Motor neuron (in vitro differentiated cells): ENCODE data around the gene PNKP. TPM values are rescaled to one million over a fixed set of nuclear protein-coding genes. Genes with fewer than 3 reads are reported as not detected.

Experiments
- ATAC-seq, 8 experiments: fragments of 200-7000 bp; cut with Tn5 transposase; replicated peaks in 6 of 8; 2 replicates each; pipeline ENCODE4 v1.8.0; 2021; ENCODE audit warnings: mild to moderate bottlenecking in 8 of 8, moderate library complexity in 8 of 8
- H3K27ac ChIP-seq, 2 donors: fragments of 250-450 bp; sonication (Bioruptor Pico); 2 replicates each; pipeline ENCODE4 v1.9.0; 2021; ENCODE audit warnings: antibody characterized with exemption in 2 of 2, mild to moderate bottlenecking in 2 of 2, moderate library complexity in 1 of 2
- H3K4me1 ChIP-seq, 2 donors: fragments of 250-450 bp; sonication (Bioruptor Pico); replicated peaks in 1 of 2; 2 replicates each; pipeline ENCODE4 v1.6.1; 2021; ENCODE audit warnings: antibody characterized with exemption in 2 of 2, mild to moderate bottlenecking in 2 of 2, moderate library complexity in 1 of 2
- H3K4me3 ChIP-seq, 5 donors: fragments of 250-450 bp; sonication (Bioruptor Pico); 2 replicates each; pipeline ENCODE4 v1.9.0; 2021; ENCODE audit warnings: antibody characterized with exemption in 5 of 5, mild to moderate bottlenecking in 5 of 5, moderate library complexity in 4 of 5
- WGBS, 10 experiments: fragments of 450-650 bp; shearing (Covaris generic); methylation state at CpG; one replicate each; pipeline ENCODE4 v1.0.0; 2022; 5-methylcytosine and 5-hydroxymethylcytosine counted together
- in situ Hi-C, 9 experiments: fragments of 400-800 bp; cut with MboI; loops; one replicate each; pipeline ENCODE4 v1.15.0; 2021; ENCODE audit warnings: low sequenced_read_pairs in 9 of 9, low pct_unique_long_range_greater_than_20kb in 2 of 9; ENCODE audit not compliant: unreplicated experiment in 9 of 9
- total RNA-seq, 8 experiments: library from RNA; unstranded; fragments of 300-600 nt; gene quantifications; 2 replicates each; pipeline versions ENCODE4 v1.2.3 to v1.2.4, GENCODE V29; 2022

The PNKP gene
- total RNA-seq, 8 experiments from 2014 or later: 22.8 to 85.2 (median 29.9) TPM

- in situ Hi-C loops: no loop called here
- no peak overlapping the region for H3K27ac ChIP-seq
- no peak overlapping the region for H3K4me3 ChIP-seq
- H3K4me1 ChIP-seq: no peaks in the 10 kb centered on the region
- peak in 1 of 8 experiments; percentile 18 for ATAC-seq
- 80 to 100% (median 90%) methylated on average over 1 to 10 of the region's 11 CpGs; no CpG with 5 or more reads in 2 of the 10 experiments for WGBS, 10 experiments
Measured at GRCh38 chr19:49840321-49840720, 27.1 kb downstream of the PNKP start.

GRCh38 chr19:49839713-49840112 is 27.7 kb downstream of the PNKP start:
- WGBS, 10 experiments: 65 to 98% (median 91%) methylated on average over 2 to 10 of the region's 11 CpGs; no CpG with 5 or more reads in 1 of the 10 experiments
- Histone ChIP-seq H3K27ac (no peak overlapping the region), H3K4me1 (no peaks in the 10 kb centered on the region), H3K4me3 (no peak overlapping the region)
- ATAC-seq: no peak
- in situ Hi-C loops: no loop called here

DNA sequence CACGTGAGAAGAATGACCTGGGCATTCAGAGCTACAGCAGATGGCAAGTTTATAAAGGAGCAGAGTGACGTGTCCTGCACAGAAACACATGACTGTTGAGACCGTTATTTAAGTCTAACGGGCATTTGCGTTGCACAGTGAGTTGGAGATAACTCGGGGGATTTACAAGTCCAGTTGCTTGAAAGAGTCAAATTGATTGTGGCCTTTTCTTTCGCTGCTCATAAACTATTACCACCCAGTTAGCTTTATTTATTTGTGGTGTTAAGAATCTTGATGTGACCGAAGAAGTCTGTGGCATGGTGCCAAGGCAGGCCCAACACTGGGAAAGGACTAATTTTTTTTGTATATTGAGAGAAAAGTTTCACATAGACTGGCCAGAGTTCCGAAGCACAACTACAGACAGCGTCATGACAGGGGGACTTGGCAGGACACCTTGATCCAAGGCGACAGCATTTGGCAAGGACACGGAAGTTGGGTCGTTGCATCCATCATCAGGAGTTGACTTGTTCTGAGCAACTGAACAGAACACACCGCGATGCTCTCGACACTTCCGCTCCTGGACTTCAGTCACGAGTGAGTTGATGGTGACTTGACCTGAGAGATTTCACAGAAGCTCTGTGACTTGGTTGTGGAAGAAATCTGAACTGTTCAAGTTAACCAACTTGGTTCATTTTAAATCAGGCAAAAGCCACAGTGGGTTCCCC is 28.3 kb downstream of the PNKP start:
- Histone ChIP-seq H3K4me1 (no peaks in the 10 kb centered on the region), H3K4me3 (no peak overlapping the region), H3K27ac (no peak overlapping the region)
- 83 to 99% (median 95%) methylated on average over 1 to 18 of the region's 18 CpGs; no CpG with 5 or more reads in 1 of the 10 experiments for whole genome bisulfite sequencing, 10 experiments
- in situ Hi-C loops: no loop called here
- no peak for ATAC-seq

GRCh38 chr19:49837425-49837824 is 30.0 kb downstream of the PNKP start:
- 84 to 100% (median 100%) methylated on average over 1 to 3 of the region's 9 CpGs; no CpG with 5 or more reads in 6 of the 10 experiments for WGBS, 10 experiments
- Histone ChIP-seq H3K27ac (no peak overlapping the region), H3K4me1 (no peaks in the 10 kb centered on the region), H3K4me3 (no peak overlapping the region)
- ATAC-seq: peak in 2 of 8 experiments; percentile 7 to 10
- in situ Hi-C loops: no loop called here

GRCh38 chr19:49837009-49837310 is 30.4 kb downstream of the PNKP start:
- no peak overlapping the region for H3K4me3 ChIP-seq
- no peaks in the 10 kb centered on the region for H3K4me1 ChIP-seq

GRCh38 chr19:49836176-49837008 is 31.0 kb downstream of the PNKP start:
- ATAC-seq: peak in 1 of 8 experiments; percentile 12
- 88 to 100% (median 97%) methylated on average over 1 to 6 of the region's 20 CpGs; no CpG with 5 or more reads in 5 of the 10 experiments for whole genome bisulfite sequencing, 10 experiments
- Histone ChIP-seq H3K4me3 (no peak overlapping the region), H3K27ac (no peak overlapping the region), H3K4me1 (no peaks in the 10 kb centered on the region)
- in situ Hi-C loops: no loop called here

More at GRCh38 chr19:49837009-49837310, 30.4 kb downstream of the PNKP start:
- in situ Hi-C loops: no loop called here
- H3K27ac ChIP-seq: no peak overlapping the region
- WGBS, 10 experiments: 83 to 96% (median 90%) methylated on average over 2 to 3 of the region's 5 CpGs; no CpG with 5 or more reads in 5 of the 10 experiments
- peak in 1 of 8 experiments; percentile 11 for ATAC-seq

DNA sequence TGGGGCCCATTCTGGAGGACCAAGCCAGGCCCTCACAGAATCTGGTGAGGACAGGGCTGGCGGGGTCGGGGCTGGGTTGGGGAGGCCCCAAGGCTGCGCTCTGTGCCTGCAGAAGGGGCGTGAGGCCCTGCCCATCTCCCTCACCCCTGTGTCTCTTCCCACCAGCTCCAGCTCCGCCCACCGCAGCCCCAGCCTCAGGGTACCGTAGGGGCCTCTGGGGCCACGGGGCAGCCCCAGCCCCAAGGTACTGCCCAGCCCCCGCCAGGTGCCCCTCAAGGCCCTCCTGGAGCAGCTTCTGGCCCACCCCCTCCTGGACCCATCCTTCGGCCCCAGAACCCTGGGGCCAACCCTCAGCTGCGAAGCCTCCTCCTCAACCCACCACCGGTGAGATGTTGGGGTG is 31.8 kb downstream of the PNKP start:
- Histone ChIP-seq H3K27ac (no peak overlapping the region), H3K4me1 (no peaks in the 10 kb centered on the region), H3K4me3 (no peak overlapping the region)
- WGBS, 10 experiments: no CpG with 5 or more reads among the region's 12 CpGs
- peak in 4 of 8 experiments; percentile 16 to 29 (median 22) for ATAC-seq
- in situ Hi-C loops: no loop called here

- in situ Hi-C loops: no loop called here
- no peak overlapping the region for H3K27ac ChIP-seq
- no peak for ATAC-seq
- WGBS, 10 experiments: 90 to 100% (median 100%) methylated on average over 1 to 6 of the region's 7 CpGs; no CpG with 5 or more reads in 4 of the 10 experiments
- H3K4me3 ChIP-seq: no peak overlapping the region
- H3K4me1 ChIP-seq: no peaks in the 10 kb centered on the region
Measured at GRCh38 chr19:49833599-49833998, 33.8 kb downstream of the PNKP start.

- 8 to 95% (median 80%) methylated on average over 2 to 7 of the region's 9 CpGs; no CpG with 5 or more reads in 2 of the 10 experiments for WGBS, 10 experiments
- H3K4me3 ChIP-seq: no peak overlapping the region
- no peak for ATAC-seq
- no peak overlapping the region for H3K27ac ChIP-seq
- in situ Hi-C loops: no loop called here
- H3K4me1 ChIP-seq: no peaks in the 10 kb centered on the region
Measured at GRCh38 chr19:49832556-49832955, 34.8 kb downstream of the PNKP start.

- H3K4me1 ChIP-seq: no peaks in the 10 kb centered on the region
- H3K4me3 ChIP-seq: no peak overlapping the region
- H3K27ac ChIP-seq: no peak overlapping the region
- no peak for ATAC-seq
- 100% methylated on average over 1 of the region's 8 CpGs; no CpG with 5 or more reads in 9 of the 10 experiments for WGBS, 10 experiments
- in situ Hi-C loops: no loop called here
Measured at GRCh38 chr19:49831592-49831991, 35.8 kb downstream of the PNKP start.

DNA sequence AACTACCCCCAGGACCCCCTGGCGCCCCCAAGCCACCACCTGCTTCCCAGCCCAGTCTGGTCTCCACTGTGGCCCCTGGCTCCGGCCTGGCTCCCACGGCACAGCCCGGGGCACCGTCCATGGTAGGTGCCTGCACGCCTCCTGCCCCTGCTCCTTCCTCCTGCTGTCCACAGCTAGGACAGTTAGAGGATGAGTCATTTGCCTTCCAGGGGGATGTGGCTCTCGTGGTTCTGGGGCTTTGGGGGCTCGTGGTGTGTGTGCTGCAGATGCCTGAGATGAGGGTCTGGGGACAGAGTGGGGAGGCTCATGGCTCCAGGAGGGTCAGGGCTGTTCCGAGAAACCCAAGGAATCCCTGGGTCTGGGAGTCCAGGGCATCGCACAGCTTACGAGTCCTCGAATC is 36.6 kb downstream of the PNKP start:
- in situ Hi-C loops: no loop called here
- WGBS, 10 experiments: no CpG with 5 or more reads among the region's 12 CpGs
- no peak for ATAC-seq
- Histone ChIP-seq H3K27ac (no peak overlapping the region), H3K4me1 (no peaks in the 10 kb centered on the region), H3K4me3 (no peak overlapping the region)

- H3K4me3 ChIP-seq: no peak overlapping the region
Measured at GRCh38 chr19:49829721-49830120, 37.7 kb downstream of the PNKP start.

DNA sequence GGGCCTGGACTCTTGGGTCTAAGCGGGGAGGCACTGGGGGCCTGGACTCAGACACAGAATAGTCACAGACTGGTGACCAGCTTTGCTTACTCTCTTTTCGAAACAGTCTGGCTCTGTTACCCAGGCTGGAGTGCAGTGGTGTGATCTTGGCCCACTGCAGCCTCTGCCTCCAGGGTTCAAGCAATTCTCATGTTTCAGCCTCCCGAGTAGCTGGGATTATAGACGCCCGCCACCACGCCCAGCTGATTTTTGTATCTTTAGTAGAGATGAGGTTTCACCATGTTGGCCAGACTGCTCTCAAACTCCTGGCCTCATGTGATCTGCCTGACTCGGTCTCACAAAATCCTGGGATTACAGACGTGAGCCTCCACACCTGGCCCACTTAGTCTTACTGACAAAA is 38.2 kb downstream of the PNKP start:
- 20 to 100% (median 80%) methylated on average over 1 of the region's 8 CpGs; no CpG with 5 or more reads in 6 of the 10 experiments for WGBS, 10 experiments
- no peaks in the 10 kb centered on the region for H3K4me1 ChIP-seq
- in situ Hi-C loops: no loop called here
- H3K27ac ChIP-seq: no peak overlapping the region
- no peak overlapping the region for H3K4me3 ChIP-seq
- ATAC-seq: no peak

More at GRCh38 chr19:49829721-49830120, 37.7 kb downstream of the PNKP start:
- Histone ChIP-seq H3K27ac (no peak overlapping the region), H3K4me1 (no peaks in the 10 kb centered on the region)
- in situ Hi-C loops: no loop called here
- 90% methylated on average over 2 of the region's 18 CpGs; no CpG with 5 or more reads in 9 of the 10 experiments for WGBS, 10 experiments
- no peak for ATAC-seq
